Mucosa of gallbladder (tissue), 1 donor: ENCODE results near the gene AFF3. TPM values are rescaled to one million over a fixed set of nuclear protein-coding genes. Genes with fewer than 3 reads are reported as not detected.

ENCODE experiments used
- DNase-seq: peaks from one replicate; pipeline ENCODE4 v3.0.0-alpha.2; 2020; ENCODE audit warnings: low spot score
- total RNA-seq: library from RNA; stranded (reverse); gene quantifications from one replicate; pipeline ENCODE4 v1.2.1, GENCODE V29; 2021
- donor health status: DM: no; HTN: no; CAD: no.

The AFF3 gene
- total RNA-seq, 1 donor from 2014 or later, result 9.1 TPM

DNA sequence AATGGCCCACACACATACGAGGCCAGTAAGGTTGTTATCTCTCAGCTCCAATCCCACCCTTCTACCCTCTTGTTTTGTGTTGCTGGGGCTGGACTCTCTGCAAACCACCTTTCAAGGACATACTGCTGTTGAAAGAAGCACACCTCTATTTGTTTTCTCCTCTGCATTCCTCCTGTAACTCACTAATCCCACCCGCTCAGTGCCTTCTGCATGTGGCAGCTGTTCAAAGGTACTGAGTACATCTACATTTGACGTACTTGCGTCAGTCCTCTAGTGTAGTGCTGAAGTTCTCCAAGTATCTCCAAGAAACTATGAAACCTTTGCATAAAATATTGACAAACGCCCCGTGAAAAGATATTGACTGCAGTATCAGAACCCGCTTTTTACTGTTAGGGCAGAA is 310.6 kb downstream of the AFF3 start:
- no peak for DNase-seq

- DNase-seq, result no peak
Measured at GRCh38 chr2:99827296-99827999, 314.9 kb downstream of the AFF3 start.

DNA sequence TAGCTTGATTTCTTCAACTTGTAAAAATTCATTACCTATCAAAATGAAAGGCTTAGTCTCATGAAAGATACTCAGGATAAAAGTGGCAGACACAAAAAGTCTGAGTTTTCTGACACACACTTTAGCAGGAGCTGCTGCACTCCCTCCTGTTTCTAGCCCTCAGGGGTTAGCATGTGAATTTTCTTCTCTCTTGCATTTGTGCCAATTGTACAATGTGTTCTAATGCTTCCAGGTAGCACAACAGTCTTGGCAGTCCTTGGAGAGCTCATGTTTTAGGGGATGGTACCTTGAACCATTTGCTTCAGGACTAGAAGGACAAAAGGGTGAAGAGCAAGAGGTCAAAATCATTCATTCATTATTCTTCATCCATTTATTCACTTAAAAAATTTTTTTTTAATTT is 316.8 kb downstream of the AFF3 start:
- no peak for DNase-seq

GRCh38 chr2:99824758-99825157 is 317.6 kb downstream of the AFF3 start:
- DNase-seq, result no peak

DNA sequence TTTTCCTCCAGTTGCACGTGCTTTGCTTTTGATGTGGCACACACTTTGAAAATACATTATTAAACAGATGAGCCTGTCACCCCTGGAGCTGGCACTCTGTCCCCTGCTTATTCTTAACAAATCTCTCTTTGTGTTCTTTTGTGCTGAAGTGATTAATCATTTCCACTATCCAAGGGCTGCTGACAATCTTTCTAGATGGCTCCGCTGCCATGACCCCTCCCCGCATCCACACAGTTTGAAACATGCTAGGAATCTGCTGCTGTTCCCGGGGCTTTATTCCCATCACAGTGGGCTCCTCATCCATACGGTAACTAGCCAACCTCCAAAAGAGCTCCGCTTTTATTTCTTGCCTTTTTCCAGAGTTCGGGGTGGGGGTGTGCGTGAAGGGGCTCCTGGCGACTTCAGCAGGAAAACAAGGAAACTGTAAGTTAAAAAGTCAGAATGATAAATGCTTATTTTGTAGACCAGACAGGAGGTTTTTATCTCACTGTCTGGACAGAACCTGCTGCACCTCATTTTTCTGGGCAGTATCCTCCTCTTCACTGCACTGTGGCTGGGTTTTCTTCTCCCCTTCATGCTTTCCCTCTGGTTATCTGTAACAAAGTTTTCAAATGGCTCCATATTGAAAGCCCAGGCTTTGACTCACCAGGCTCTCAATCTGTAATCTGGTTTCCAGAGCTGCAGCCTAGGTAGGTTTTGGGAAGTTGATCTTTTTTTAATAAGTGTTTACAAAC is 319.7 kb downstream of the AFF3 start:
- no peak for DNase-seq

- no peak for DNase-seq
Measured at GRCh38 chr2:99821984-99822383, 320.4 kb downstream of the AFF3 start.

- no peak for DNase-seq
Measured at GRCh38 chr2:99821572-99821971, 320.8 kb downstream of the AFF3 start.

DNA sequence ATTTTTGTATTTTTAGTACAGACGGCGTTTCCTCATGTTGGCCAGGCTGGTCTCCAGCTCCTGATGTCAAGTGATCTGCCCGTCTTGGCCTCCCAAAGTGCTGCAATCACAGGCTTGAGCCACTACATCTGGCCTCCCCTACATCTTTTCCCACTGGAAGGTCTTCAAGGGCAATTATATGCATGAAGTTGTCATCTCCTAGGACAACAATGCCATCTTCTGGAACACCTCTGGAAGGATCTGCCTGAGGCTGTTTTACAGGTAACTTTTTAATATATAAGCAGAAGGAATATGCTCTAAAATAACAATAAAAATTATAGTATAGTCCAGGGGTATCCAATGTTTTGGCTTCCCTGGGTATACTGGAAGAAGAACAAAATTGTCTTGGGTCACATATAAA is 321.4 kb downstream of the AFF3 start:
- no peak for DNase-seq

DNA sequence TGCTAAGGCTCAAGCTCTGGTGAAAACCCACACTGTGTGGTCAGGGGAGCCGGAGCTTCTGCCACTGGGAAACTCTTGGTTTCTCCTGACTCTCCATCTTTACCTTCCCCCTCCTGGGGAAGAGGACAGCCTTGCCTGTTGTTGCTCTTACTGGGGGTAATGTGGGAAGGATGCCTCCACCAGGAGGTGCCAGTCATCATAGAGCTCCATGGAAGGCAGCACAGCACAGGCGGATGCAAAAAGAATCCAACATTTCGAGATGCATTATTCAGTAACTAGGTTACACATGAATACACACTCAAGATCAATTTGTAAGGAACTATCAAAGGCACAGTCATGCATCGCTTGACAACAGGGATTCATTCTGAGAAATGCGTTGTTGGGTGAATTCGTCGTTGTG is 322.6 kb downstream of the AFF3 start:
- DNase-seq, result no peak

DNA sequence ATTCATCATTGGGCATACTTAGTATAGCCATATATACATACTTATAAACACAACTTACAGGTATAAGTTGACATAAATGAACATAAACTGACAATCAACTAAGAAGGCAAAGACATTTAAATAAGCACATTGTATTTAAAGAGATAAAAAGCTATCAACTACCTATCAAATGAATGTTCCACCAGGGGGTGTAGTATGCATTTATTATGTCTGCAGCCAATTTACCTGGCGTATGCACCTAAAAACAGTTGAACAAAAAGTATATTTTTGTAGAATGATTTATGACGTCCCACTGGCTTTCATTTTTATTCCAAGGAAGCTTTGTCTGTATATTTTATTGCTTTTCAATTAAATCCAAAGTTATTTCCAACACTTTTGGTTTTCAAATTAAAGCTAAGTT is 323.5 kb downstream of the AFF3 start:
- no peak for DNase-seq

GRCh38 chr2:99816908-99817307 is 325.5 kb downstream of the AFF3 start:
- no peak for DNase-seq

DNA sequence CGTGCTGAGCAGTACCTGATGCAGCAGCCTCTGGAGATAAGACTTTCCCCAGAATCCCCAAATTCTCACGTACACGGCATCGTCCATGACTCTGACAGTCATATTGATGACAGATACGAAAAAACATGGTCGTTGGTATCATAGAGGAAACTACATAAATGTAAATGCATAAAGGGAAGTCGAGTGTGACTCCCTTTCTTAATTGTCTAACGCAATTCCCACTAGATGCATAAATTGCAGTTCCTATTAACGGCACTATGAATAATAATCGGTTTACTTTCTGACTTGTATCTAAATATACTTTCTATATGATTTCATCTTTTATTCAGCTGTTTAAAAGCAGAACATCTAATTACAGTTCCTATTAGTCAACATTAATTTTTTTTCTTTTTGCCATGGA is 330.0 kb downstream of the AFF3 start:
- no peak for DNase-seq

GRCh38 chr2:99811544-99811943 is 330.8 kb downstream of the AFF3 start:
- no peak for DNase-seq

- DNase-seq, result no peak
Measured at GRCh38 chr2:99810225-99810624, 332.2 kb downstream of the AFF3 start.

GRCh38 chr2:99809259-99809900 is 333.0 kb downstream of the AFF3 start:
- no peak for DNase-seq

GRCh38 chr2:99808361-99809200 is 333.8 kb downstream of the AFF3 start:
- DNase-seq, result no peak

- DNase-seq, result no peak
Measured at GRCh38 chr2:99806758-99807157, 335.6 kb downstream of the AFF3 start.

GRCh38 chr2:99805930-99806476 is 336.4 kb downstream of the AFF3 start:
- DNase-seq, result no peak

DNA sequence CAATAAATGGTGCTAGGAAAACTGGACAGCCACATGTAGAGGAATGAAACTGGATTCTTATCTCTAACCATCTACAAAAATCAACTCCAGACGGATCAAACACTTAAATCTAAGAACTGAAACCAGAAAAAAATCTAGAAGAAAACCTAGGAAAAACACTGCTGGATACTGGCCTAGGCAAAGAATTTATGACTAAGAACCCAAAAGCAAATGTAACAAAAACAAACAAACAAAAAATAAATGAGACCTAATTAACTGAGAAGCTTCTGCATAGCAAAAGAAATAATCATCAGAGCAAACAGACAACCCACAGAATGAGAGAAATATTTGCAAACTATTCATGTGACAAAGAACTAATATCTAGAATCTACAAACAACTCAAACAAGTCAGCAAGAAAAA is 338.5 kb downstream of the AFF3 start:
- no peak for DNase-seq

- no peak for DNase-seq
Measured at GRCh38 chr2:99802734-99803133, 339.7 kb downstream of the AFF3 start.

DNA sequence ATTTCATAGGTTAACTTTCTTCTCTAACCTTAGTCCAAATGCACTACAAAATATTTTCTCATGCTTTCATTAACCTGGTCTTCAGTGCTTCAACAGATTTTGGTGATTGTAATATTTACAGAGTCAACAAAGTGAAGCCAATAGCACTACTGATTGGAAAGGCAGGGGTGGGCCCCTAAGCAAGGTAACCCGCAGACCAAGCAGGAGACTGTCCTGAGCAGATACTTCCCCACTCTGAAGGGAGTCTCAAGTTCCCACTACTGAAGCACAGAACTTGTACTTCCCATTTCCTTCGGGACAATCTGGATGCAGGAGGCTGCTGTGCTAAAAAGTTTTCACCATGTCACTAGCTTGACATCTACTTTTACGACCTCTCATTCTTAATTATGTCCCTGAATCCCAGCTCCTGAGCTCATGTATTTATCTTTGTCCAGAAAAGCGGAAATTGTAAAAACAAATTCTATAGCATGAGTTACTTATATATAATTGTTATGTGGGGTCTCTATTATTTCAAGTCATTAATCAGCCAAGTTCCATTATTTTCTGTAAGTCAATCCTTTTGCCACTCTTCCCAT is 341.0 kb downstream of the AFF3 start:
- no peak for DNase-seq
